HG03175 (cell line): ENCODE measurements around the gene RYR1.
A peak's percentile ranks its signal among the peaks of the same experiment; 100 is the strongest.
"Not testable (repeated sequence)": the region's sequence is repeated elsewhere in the genome, so short reads cannot be mapped to it uniquely, and the experiment has no call there.

Experiments
- ATAC-seq: cut with Tn5 transposase; IDR thresholded peaks from one replicate; pipeline ENCODE4 v1.9.1; 2021; ENCODE audit warnings: mild to moderate bottlenecking, moderate library complexity; ENCODE audit not compliant: unreplicated experiment

RYR1 gene

DNA sequence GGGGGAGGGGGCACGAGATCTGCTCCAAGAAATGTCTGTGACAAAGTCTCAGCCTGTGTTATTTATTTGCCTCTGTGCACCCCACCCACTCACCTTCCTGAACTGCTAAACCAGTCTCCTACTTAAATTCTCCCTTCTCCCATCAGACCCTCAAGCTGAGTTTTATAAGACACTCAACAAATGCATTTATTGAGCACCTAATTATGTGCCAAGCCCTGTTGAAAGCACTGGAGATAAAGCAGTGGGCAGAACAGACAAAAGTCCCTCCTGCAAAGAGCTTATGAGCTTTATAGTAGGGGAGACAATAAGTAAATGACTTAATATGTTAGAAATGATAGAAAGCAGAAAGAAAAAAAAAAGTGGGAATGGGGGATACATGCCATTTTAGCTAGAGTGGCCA lies 34.0 kb upstream of the RYR1 start:
- no peak for ATAC-seq

GRCh38 chr19:38400361-38400760 lies 33.1 kb upstream of the RYR1 start:
- ATAC-seq: no peak

DNA sequence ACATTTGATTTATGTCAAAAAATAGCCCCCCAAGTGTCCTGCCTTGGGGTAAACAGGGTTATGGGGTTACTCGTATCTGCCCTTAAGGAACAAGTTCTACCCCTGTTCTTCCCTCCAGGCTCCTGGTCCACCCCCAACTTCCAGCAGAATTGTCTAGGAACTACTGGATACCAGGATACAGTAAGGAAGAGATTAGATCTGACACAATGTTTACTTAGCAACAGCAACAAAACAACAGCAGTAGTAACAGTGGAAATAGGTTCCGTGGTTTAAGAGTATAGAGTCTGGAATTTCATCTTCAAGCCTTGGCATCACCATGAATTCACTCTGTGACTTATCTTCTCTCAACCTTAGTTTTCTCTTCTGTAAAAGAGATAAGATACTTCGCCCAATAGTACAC lies 32.3 kb upstream of the RYR1 start:
- no peak for ATAC-seq

DNA sequence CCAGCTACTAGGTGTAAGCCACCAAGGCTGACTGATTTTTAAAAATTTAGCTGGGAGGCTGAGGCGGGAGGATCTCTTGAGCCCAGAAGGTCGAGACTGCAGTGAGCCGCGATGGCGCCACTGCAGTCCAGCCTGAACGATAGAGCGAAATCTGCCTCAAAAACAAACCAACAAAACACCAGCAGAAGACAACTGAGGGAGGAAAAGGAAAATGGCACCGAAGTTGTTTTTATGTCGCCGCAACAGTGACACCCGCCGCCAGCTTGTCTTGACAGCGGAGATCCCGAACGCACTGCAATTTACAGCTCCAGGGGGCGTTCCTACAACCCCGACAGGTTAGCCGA lies 30.9 kb upstream of the RYR1 start:
- ATAC-seq: no peak

- peak; percentile 91 for ATAC-seq
Measured at GRCh38 chr19:38402967-38403674, 30.4 kb upstream of the RYR1 start, which contains the start of gene FAM98C. FAM98C (plus strand) TSS chr19:38403093; CDS start chr19:38403154, 61 bp downstream.

DNA sequence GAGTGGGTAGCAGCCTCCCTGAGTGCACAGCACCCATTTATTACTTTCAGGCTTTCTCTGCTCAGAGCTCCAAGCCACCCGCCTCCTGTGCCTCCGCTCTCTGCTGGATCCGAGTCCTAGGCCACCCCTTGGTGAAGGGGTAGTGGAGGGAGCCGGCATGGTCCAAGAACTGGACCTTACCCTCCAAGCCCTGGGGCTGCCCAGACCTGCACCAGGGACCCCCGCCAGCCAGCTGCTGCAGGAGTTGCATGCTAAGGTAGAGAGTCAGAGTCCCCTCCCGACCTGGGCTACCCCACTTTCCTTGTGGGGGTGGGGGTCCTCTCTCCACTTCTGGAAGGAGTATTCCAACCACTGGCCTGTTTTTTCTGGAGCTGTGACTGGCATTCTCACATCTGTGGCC lies 28.6 kb upstream of the RYR1 start:
- no peak for ATAC-seq

- no peak for ATAC-seq
Measured at GRCh38 chr19:38405276-38405675, 28.2 kb upstream of the RYR1 start.

DNA sequence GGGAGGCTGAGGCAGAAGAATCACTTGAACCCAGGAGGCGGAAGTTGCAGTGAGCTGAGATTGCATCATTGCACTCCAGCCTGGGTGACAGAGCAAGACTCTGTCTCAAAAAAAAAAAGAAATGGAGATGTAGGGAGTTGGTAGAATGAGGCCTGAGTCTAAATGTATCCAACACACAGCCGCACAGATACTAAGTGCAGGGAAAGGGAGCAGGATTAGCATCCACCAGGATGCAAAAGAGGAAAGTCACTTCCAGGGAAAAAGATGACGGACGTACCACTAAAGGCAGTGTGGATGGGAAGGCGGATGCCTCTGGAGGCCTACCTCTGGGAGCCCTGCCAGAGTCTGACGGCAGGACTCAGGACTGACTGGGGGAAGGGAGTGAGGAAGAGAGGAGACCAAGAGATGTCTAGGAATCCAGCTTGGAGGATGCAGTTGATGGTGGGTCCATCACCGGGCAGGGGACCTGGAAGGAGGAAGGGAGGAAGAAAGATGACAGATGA lies 23.8 kb upstream of the RYR1 start:
- ATAC-seq: no peak

GRCh38 chr19:38410407-38410806 lies 23.1 kb upstream of the RYR1 start:
- not testable (repeated sequence) for ATAC-seq

DNA sequence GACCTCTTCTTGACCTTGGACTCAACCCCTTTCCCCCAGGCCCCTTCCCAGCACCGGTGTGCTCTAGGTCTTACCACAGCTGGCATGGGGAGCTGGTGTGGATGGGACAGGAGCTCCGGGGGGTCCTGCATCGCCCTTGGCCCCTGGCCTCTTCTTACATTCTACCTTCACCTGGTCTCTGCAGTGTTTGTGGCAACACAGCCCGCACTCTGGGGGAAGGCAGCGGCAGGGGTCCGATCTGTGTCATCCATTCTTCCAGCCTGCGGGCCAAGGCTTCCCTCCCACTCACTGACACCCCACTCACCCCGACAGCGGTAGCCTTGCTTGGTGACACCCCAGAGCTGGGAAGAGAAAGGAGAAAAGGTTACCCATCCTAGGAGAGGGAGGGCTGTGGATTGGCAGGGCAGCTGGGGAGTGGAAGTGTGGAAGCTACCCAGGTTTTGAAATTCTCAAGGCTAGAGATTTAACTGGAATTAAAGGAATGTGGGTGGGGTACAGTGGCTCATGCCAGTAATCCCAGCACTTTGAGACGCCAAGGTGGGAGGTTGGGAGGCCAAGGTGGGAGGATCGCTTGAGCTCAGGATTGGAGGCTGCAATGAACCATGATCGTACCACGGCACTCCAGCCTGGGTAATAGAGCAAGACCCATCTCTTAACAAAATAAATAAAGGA lies 22.3 kb upstream of the RYR1 start:
- no peak for ATAC-seq

GRCh38 chr19:38411898-38412297 lies 21.6 kb upstream of the RYR1 start:
- ATAC-seq: not testable (repeated sequence)

- no peak for ATAC-seq
Measured at GRCh38 chr19:38412491-38412890, 21.0 kb upstream of the RYR1 start.

DNA sequence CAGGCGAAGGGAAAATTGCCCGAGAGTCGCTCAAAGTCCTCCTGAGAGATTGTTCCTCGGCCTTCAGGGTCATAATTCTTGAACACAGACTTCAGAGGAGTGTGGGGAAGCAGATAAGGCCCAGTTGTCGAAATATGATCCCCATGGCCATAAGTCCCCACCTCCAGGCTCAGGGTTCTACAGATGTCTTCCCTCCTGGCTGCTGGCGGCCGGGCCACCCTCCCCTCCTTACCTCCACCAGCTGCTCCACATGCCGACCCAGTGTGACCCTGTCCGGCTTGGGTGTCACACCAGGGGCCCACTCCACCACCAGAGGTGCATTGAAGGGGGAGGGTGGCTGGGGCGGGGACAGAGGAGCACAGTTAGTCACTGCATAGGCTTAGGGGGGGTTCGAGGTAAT lies 20.5 kb upstream of the RYR1 start:
- ATAC-seq: no peak

DNA sequence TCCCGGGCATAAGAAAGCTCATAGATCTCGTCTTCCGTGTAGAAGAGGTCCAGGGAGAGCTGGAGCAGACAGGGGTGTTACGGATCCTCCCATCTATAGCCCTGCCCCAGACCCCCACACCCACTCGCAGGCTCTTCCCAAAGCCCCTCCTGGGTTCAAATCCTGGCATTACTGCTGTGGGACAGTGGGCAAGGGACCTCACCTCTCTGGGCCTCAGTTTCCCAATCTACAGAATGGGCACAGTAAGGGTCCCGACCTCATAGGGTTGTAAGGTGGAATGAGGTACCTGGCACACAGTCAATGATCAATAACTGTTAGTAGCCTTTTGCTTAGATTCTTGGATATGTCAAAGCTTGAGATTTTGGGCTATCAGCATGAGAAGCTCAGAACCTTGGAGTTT lies 20.1 kb upstream of the RYR1 start:
- ATAC-seq: no peak

- ATAC-seq: no peak
Measured at GRCh38 chr19:38417146-38417543, 16.3 kb upstream of the RYR1 start.

DNA sequence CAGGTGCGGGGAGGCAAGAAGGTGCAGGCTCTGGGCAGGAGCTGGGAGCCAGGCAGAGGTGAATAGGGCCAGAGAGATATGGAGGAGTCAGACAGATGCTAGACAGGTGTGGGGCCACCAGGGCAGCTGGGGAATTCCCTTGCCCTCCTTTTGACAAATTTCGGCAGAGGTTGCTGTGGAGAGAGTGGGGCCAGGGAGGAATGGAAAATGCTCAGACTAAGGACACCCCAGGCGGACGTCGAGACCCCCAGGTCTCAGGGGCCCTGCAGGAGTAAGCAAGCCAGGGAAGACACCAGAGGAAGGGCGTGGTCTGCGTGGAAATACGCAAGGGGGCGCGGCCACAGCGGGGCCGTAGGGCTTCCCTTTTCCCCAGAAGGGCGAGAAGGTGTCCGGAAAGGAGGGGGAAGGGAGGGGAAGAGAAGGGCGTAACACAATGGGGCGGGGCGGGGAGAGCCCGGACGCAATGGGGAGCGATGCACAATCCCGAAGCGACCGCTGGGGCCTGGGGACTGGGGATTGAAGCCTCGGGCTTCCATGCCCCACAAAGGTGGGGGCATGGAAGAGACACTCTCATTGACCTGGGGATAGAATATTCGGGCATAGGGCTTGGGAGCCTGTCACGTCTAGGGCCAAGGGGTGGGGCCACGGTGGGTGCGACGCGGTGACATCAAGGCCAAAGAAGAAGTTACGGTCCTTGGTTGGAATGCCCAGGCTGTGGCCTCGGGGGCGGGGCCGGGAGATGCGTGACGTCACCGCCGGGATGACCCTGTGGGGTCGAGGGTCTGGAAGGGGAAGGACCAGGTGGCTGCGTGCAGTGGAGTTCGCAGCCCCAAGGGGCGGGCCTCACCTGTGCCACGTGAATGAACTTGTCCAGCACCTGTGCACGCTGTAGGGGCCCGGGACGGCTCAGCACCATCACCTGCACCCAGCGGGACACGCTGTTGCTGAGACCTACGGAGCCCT lies 15.7 kb upstream of the RYR1 start:
- ATAC-seq: no peak

- no peak for ATAC-seq
Measured at GRCh38 chr19:38420935-38421334, 12.6 kb upstream of the RYR1 start.

DNA sequence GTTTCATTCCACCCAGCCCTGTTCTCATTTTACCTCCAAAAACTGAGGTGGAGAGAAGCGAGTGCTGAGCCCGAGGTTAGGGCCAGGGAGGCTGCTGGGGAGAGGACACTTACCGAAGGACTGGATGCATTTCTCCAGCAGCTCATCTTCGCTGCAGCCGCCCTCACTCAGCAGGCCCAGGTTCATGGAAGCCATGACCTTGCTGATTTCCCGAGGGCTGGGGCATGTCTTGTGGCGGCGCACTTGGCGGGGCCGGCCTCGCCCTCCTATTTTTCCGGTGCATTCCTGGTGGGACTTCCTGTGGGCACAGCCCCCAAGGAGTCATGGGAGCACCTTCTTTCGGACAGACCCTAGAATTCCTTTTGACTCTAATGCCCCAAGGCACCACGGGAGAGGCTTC lies 11.6 kb upstream of the RYR1 start:
- ATAC-seq: no peak

DNA sequence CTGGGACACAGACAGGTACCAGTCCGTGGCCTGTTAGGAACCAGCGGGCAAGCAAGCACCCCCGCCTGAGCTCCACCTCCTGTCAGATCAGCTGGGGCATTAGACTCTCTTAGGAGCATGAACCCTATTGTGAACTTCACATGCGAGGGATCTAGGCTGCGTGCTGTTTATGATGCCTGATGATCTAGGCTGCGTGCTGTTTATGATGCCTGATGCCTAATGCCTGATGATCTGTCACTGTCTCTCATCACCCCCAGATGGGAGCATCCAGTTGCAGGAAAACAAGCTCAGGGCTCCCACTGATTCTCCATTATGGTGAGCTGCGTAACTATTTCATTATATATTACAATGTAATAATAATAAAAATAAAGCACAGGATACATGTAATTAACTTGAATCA lies 11.1 kb upstream of the RYR1 start:
- no peak for ATAC-seq

GRCh38 chr19:38424272-38424671 lies 9.2 kb upstream of the RYR1 start:
- no peak for ATAC-seq

- ATAC-seq: no peak
Measured at GRCh38 chr19:38425222-38425809, 8.2 kb upstream of the RYR1 start.
